Measurements from ENCODE around the gene RFESD. TPM values are rescaled to one million over a fixed set of nuclear protein-coding genes. Genes with fewer than 3 reads are reported as not detected.

Gene RFESD
- total RNA-seq, 1 experiment from 2014 or later = 5.0 TPM

GRCh38 chr5:95707055-95707454 is 60.5 kb downstream of the RFESD start:
- CTCF ChIA-PET = no interaction called here
- Histone ChIP-seq H3K4me2 (no peak overlapping the region), H3K4me3 (no peak overlapping the region), H3K79me2 (ENCODE audit: low read depth) (no peaks in the 10 kb centered on the region), H3K4me1 (replicated peaks; ENCODE audit: insufficient read depth) (peaks cover 20% of the 10 kb centered on the region), H4K20me1 (ENCODE audit: insufficient read depth) (no peaks in the 10 kb centered on the region), H2AFZ (no peak overlapping the region), H3K9me2 (ENCODE audit: insufficient read depth) (no peaks in the 10 kb centered on the region), H3F3A (ENCODE audit: insufficient read depth, low read depth) (peaks cover 10% of the 10 kb centered on the region; the same call in 1 of the 2 replicates), H3K27ac (no peak overlapping the region), H3K9me3 (ENCODE audit: insufficient read depth, low read depth) (no peaks in the 10 kb centered on the region), H3K27me3 (ENCODE audit: insufficient read depth, low read depth) (no peaks in the 10 kb centered on the region), H3K36me3 (ENCODE audit: low read depth) (no peaks in the 10 kb centered on the region)
- intact Hi-C loops (cut with micrococcal nuclease; ENCODE audit: unreplicated experiment) = no loop called here
- POLR2A ChIA-PET (ENCODE audit: unreplicated experiment) = no interaction called here
- no peak for TF ChIP-seq CTCF (conservative IDR thresholded peaks at IDR 0.05)
- TF ChIP-seq EZH2 (IDR thresholded peaks at IDR 0.05; ENCODE audit: low read depth) = no peak
- BruUV-seq (replicated peaks) = no TSS peak
- DNase-seq = no peak

Other genes starting within 250 kb of the RFESD start
- 43.7 and 50.7 TPM in 2 replicates for gene SKIC3, start 91.8 kb upstream of the RFESD start, total RNA-seq (2021)
- 5.2 and 5.8 TPM in 2 replicates for gene ARSK, start 91.7 kb upstream of the RFESD start, total RNA-seq (2021)
- 0.17 TPM in 1 of 2 replicates, not detected in the other for gene GPR150, start 26.7 kb upstream of the RFESD start, total RNA-seq (2021)
- gene SPATA9, start 36.2 kb downstream of the RFESD start, total RNA-seq (2021) = 0.55 TPM in 1 of 2 replicates, not detected in the other
- gene RHOBTB3, start 84.6 kb downstream of the RFESD start, total RNA-seq (2021) = 87.6 and 99.6 TPM in 2 replicates
- gene GLRX, start 175.9 kb downstream of the RFESD start, total RNA-seq (2021) = 23.0 and 25.5 TPM in 2 replicates